ENCODE results near the gene FETUB. TPM values are rescaled to one million over a fixed set of nuclear protein-coding genes. Genes with fewer than 3 reads are reported as not detected.

FETUB gene
- total RNA-seq, 1 experiment from 2014 or later, result not detected

DNA sequence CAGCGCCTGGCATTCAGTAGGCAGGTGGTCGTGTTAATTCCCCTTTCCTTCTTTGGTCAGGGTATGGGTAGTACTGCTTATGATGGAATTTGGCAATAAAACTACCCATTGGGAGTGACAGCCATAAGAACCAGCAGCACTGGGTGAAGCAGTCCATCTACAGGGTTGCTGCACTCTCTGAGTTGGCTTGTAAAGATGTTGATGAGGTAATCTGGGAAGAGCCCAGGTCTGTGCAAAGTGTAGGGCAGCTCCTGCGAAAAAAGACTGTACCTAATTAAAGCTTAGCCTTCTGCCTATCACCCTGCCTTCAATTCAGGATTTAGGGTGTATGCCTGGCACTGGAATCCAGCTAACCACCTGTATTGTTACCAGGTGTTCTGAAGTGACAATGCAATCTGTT, 4.7 kb upstream of the FETUB start:
- ChIA-PET CTCF (no interaction called here), POLR2A (no interaction called here)
- TF ChIP-seq, protein P1, sequence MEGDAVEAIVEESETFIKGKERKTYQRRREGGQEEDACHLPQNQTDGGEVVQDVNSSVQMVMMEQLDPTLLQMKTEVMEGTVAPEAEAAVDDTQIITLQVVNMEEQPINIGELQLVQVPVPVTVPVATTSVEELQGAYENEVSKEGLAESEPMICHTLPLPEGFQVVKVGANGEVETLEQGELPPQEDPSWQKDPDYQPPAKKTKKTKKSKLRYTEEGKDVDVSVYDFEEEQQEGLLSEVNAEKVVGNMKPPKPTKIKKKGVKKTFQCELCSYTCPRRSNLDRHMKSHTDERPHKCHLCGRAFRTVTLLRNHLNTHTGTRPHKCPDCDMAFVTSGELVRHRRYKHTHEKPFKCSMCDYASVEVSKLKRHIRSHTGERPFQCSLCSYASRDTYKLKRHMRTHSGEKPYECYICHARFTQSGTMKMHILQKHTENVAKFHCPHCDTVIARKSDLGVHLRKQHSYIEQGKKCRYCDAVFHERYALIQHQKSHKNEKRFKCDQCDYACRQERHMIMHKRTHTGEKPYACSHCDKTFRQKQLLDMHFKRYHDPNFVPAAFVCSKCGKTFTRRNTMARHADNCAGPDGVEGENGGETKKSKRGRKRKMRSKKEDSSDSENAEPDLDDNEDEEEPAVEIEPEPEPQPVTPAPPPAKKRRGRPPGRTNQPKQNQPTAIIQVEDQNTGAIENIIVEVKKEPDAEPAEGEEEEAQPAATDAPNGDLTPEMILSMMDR (IDR thresholded peaks at IDR 0.05; ENCODE audit: insufficient read depth in 1 of 2, low read depth in 1 of 2, low read length in 1 of 2, severe bottlenecking in 1 of 2, unreplicated experiment in 1 of 2), result no peak
- intact Hi-C loops (cut with micrococcal nuclease; ENCODE audit: unreplicated experiment), result no loop called here
- no peaks in the 10 kb centered on the region for H3K36me3 Mint-ChIP-seq (ENCODE audit: insufficient read depth, unreplicated experiment)
- Histone ChIP-seq H3K4me3 (ENCODE audit: low read depth, low read length) (no peak overlapping the region), H3K27me3 (replicated peaks; ENCODE audit: control insufficient read depth, insufficient read depth, low read length) (no peaks in the 10 kb centered on the region; the same call in 1 of the 2 replicates), H3K36me3 (ENCODE audit: control insufficient read depth, insufficient read depth, low read length) (no peaks in the 10 kb centered on the region; the same call in 1 of the 2 replicates), H3K4me1 (no peaks in the 10 kb centered on the region), H3K9me3 (no peaks in the 10 kb centered on the region)
- no peak overlapping the region for H3K4me3 Mint-ChIP-seq (ENCODE audit: unreplicated experiment)
- no TSS peak for BruUV-seq (replicated peaks)
- no peaks in the 10 kb centered on the region for H3K9me3 Mint-ChIP-seq (ENCODE audit: unreplicated experiment)
- no peaks in the 10 kb centered on the region for H3K27me3 Mint-ChIP-seq (ENCODE audit: insufficient read depth, unreplicated experiment)
- no peak for DNase-seq
- no peak overlapping the region for H3K27ac Mint-ChIP-seq (ENCODE audit: unreplicated experiment)
- peaks cover 10% of the 10 kb centered on the region for H3K4me1 Mint-ChIP-seq (ENCODE audit: low read depth, unreplicated experiment)

DNA sequence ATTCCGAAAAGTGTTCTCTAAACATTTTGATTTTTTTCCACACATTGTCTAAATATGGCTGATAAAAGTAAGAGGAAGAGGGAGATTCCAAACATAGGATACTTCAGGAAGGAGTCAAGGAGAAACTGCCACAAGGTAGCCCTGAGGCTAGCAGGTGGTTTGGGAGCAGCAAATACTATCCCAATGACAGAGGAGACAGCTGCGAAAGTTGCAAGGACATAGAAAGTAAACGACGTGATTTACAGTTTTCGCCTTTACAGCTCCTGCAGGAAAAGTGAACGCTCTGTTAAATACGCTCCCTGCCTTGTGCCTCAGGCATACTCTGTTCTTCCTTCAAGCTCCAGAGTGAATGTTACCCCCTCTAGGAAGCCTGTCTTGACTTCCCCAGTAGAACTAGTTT, 3.7 kb upstream of the FETUB start:
- H3K27me3 Mint-ChIP-seq (ENCODE audit: insufficient read depth, unreplicated experiment), result no peaks in the 10 kb centered on the region
- ChIA-PET POLR2A (no interaction called here), CTCF (no interaction called here)
- Histone ChIP-seq H3K4me1 (no peaks in the 10 kb centered on the region), H3K4me3 (ENCODE audit: low read depth, low read length) (no peak overlapping the region), H3K9me3 (no peaks in the 10 kb centered on the region), H3K36me3 (ENCODE audit: control insufficient read depth, insufficient read depth, low read length) (no peaks in the 10 kb centered on the region; the same call in 1 of the 2 replicates), H3K27me3 (replicated peaks; ENCODE audit: control insufficient read depth, insufficient read depth, low read length) (no peaks in the 10 kb centered on the region)
- no peak for DNase-seq
- intact Hi-C loops (cut with micrococcal nuclease; ENCODE audit: unreplicated experiment), result no loop called here
- no peak overlapping the region for H3K27ac Mint-ChIP-seq (ENCODE audit: unreplicated experiment)
- no peaks in the 10 kb centered on the region for H3K9me3 Mint-ChIP-seq (ENCODE audit: unreplicated experiment)
- TF ChIP-seq, protein P1 (IDR thresholded peaks at IDR 0.05; ENCODE audit: insufficient read depth in 1 of 2, low read depth in 1 of 2, low read length in 1 of 2, severe bottlenecking in 1 of 2, unreplicated experiment in 1 of 2), result no peak
- H3K4me3 Mint-ChIP-seq (ENCODE audit: unreplicated experiment), result no peak overlapping the region
- H3K36me3 Mint-ChIP-seq (ENCODE audit: insufficient read depth, unreplicated experiment), result no peaks in the 10 kb centered on the region
- peaks cover 4% of the 10 kb centered on the region for H3K4me1 Mint-ChIP-seq (ENCODE audit: low read depth, unreplicated experiment)
- no TSS peak for BruUV-seq (replicated peaks)

DNA sequence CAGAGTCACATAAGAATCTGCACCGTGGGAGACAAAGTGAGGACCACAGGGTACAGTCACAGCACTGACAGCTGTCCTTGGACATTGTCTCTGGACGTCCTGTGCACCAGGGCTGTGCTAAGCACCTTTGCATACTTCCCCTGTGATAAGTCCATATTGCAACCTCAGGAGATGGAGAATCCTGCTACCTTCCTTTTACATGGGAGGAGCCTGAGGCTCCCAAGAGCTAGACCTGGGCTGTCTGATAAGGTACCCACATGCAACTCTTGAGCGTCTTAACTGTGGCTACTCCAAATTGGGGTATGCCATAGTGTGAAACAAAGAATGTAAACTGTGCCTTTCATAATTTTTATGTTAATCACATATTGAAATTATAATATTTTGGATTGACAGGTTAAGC, 2.5 kb upstream of the FETUB start:
- Histone ChIP-seq H3K27me3 (replicated peaks; ENCODE audit: control insufficient read depth, insufficient read depth, low read length) (no peaks in the 10 kb centered on the region), H3K4me1 (no peaks in the 10 kb centered on the region), H3K4me3 (ENCODE audit: low read depth, low read length) (no peak overlapping the region), H3K36me3 (ENCODE audit: control insufficient read depth, insufficient read depth, low read length) (no peaks in the 10 kb centered on the region; the same call in 1 of the 2 replicates), H3K9me3 (no peaks in the 10 kb centered on the region)
- Mint-ChIP-seq H3K36me3 (ENCODE audit: insufficient read depth, unreplicated experiment) (no peaks in the 10 kb centered on the region), H3K27me3 (ENCODE audit: insufficient read depth, unreplicated experiment) (no peaks in the 10 kb centered on the region), H3K4me3 (ENCODE audit: unreplicated experiment) (no peak overlapping the region), H3K27ac (ENCODE audit: unreplicated experiment) (no peak overlapping the region), H3K4me1 (ENCODE audit: low read depth, unreplicated experiment) (peaks cover 4% of the 10 kb centered on the region), H3K9me3 (ENCODE audit: unreplicated experiment) (no peaks in the 10 kb centered on the region)
- no peak for DNase-seq
- POLR2A ChIA-PET, result no interaction called here
- intact Hi-C loops (cut with micrococcal nuclease; ENCODE audit: unreplicated experiment), result no loop called here
- CTCF ChIA-PET, result no interaction called here
- no TSS peak for BruUV-seq (replicated peaks)
- TF ChIP-seq, protein P1 (IDR thresholded peaks at IDR 0.05; ENCODE audit: insufficient read depth in 1 of 2, low read depth in 1 of 2, low read length in 1 of 2, severe bottlenecking in 1 of 2, unreplicated experiment in 1 of 2), result no peak
